HG03460 (cell line): ENCODE results near the gene MAPK7.

Experiments used
- ATAC-seq: cut with Tn5 transposase; IDR thresholded peaks from one replicate; pipeline ENCODE4 v1.9.1; 2021; ENCODE audit not compliant: unreplicated experiment

The MAPK7 gene

DNA sequence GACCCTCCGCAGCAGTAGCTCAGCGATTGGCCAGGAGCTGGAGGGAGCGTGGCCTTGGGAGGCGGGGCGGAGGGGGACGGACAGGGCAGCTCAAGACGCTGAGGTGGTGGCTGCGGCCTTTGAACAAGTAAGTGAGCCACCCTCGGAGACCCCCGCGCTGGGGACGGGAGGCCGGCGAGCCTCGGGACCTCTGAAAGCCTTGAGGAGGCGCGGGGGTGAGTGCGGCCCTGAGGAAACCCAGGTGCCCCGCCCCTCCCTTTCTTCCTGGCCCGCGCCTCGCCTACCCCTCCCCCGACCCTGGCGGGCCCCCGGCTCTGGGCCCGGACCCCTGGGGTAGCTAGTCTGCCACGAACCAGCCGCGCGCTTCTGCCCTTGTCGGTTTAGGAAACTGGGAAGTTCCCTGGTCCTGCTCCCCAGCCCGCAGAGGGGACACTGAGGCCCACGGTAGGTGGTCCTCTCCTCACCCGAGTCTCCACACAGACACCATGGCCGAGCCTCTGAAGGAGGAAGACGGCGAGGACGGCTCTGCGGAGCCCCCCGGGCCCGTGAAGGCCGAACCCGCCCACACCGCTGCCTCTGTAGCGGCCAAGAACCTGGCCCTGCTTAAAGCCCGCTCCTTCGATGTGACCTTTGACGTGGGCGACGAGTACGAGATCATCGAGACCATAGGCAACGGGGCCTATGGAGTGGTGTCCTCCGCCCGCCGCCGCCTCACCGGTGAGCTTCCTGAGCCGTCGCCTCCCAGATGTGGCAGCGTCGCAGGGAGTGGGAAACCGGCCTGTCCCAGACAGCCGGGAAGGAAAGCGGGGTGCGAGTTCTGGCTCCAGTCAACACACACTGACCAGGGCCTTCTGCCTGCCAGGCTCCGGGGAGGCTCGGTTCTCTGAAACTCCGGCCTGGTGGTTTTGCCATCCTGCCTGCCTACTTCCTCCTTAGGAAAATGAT, at the start of gene MAPK7:
Gene MAPK7, plus strand, starts transcription at position 83 of the 945 bp plus-strand sequence. Its CDS starts 403 bp downstream, at position 486.
- peak; percentile 5 for ATAC-seq

DNA sequence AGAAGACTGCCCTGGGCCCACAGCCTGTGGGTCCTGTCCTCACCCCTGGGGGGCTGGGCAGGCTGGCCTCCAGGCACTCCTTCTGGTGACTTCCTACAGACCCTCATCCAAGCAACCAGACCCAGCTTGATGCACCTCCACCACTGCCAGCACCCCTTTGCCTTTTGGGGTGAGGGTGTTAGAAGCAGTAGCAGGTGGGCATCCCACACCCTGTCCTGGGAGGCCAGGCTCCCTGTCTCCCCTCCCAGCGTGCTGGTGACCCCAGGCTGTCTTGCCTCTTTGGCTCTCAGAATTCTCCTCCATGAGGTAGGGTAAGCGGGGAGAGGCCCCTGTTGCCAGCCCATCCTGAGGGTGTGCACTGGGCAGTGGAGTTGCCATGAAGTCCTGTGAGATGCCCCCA, 49.2 kb upstream of the MAPK7 start:
- ATAC-seq, result no peak

DNA sequence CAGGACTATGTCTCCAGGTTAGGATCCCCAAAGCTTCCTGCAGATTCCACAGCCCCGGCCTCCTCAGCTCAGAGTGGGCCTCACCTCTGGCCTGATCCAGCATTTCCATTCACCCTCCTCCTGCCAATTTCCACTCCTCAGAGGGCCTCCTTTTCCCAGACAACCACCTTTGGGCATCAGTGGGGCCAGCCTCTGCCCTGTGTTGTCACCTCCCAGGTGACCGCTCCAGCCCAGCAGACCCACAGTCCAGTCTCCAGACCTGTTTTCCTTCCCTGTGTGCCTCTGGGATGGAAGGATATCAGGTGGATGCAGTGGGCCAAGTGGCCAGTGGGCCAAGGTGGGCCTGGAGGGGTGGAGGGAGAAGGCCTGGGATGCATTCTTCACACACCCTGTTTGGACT, 48.5 kb upstream of the MAPK7 start:
- ATAC-seq, result no peak

DNA sequence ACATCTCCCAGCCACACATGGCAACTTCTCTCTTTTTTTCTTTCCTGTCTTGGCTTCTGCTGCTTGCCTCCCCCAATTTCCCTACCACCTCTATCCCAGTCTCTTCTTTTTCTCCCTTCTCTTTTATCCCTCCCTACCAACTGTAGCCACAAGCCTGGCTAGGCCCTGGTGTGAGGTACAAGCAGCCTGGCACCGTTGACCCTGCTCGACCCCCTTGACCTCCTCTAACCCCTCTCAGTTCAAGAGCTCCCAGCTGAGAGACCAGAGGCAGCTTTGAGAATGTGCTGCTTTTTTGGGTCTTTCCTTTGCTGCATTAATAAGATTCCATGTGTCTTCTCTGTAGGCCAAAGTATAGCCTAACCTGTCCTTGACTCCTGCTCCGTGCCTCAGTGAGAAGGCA, 48.0 kb upstream of the MAPK7 start:
- no peak for ATAC-seq

DNA sequence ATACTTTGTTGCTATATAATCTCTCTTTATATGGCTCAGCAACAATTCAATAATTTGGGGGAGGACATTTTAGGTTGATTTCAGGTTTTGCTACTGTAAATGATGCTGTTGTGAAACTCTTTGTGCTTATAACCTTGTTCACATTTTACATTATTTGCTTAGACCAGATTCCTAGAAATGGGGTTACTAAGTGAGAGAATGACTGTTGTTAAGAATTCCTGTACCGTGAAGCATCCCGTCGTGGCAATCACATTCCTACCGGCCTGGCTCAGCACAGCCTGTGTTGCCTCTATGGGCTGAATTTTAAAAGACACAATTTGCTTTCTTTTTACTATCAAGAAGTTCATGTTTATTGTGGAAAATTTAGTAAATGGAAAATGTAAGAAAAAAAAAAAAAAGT, 47.2 kb upstream of the MAPK7 start:
- no peak for ATAC-seq

DNA sequence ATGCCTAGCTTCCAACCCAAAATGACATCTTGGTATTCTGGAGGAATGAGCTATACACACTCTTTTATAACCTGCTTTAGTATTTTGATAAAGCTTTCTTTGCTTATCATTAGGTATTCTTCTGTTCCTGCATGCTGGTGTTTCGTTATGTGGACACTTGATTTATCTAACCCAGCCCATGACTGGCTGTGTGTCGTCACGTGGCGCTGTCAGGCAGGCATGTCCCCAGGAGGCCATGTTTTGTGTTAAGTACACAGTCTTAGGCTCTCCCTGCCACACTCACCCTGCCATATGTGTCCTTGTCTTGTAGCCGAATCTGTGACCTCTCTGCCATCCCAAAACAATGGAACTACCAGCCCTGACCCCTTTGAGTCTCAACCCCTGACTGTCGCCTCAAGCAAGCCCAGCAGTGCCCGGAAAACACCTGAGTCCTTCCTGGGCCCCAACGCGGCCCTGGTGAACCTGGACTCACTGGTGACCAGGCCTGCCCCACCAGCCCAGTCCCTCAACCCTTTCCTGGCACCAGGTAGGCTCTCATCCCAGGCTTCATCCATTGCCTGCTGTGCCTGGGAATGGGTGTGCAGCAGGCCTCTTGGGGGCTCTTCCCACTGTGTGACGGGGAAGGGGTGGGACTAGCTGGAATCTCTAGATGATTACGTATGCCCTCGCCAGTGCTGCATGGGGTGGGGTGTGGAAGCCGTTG, 46.6 kb upstream of the MAPK7 start:
- ATAC-seq, result no peak

DNA sequence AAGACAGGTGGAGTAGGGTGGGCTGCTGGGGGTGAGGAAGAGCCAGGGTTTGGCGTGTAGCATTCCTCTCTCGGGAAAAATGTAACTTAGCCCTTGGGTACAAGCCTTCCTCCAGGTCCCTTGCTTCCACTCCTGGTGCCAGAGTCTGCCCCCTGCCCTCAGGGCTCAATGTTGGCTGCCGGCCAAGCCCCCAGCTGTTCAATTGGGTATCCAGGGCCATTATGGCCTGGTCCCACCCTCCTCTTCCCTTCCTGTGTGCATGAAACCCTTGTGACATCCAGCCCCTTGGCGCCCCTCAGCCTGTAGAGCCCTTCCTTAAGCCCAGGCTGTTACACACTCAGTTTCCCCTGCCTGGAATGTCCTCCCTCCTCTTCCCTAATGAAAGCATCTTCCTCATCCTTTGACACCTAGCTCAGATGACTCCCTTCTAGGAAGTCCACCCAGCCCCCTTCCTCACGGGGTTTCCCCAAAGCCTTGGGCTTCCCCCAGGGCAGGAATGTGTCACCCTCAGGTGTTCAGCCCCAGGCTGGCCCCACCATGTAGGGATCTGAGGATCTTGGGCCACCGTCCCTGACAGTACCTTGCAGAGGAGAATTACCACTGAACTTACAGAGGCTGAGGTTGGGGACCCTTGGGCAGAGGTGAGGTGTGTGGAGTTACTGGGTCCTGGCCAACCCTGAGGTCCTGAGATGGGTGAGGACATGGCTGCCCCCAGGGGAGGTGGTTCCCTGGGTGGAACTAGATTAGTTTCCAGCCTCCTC, 45.7 kb upstream of the MAPK7 start:
- no peak for ATAC-seq

DNA sequence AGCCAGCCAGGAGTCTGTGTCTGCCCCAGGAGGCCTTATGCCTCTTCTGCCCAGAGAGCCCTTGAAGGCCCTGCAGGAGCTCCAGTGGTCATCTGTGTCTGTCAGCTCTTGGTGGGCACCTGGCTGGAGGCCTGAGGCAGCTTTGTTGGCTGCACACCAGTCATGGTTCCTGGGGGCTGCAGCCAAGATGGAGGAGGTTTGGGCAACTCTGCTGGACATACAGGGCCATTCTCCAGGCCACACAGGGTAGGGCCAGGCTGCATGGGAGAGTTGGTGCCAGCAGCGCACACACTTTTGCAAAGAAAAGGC, 45.2 kb upstream of the MAPK7 start:
- no peak for ATAC-seq

DNA sequence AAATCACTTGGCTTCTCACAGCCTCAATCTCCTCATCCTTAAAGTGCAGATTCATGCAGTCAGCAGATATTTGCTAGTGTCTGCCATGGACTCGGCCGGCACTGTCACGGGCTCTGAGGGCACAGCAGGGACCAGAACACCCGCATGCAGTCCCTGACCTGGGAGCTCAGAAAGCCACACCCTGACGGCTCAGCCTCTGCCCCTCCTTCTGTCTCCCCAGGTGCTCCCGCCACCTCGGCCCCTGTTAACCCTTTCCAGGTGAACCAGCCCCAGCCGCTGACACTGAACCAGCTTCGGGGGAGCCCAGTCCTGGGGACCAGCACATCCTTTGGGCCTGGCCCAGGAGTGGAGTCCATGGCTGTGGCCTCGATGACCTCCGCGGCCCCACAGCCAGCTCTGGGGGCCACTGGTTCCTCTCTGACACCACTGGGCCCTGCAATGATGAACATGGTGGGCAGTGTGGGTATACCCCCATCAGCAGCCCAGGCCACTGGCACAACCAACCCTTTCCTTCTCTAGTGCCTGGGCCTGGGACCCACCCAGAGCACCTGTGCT, 44.5 kb upstream of the MAPK7 start:
- no peak for ATAC-seq

DNA sequence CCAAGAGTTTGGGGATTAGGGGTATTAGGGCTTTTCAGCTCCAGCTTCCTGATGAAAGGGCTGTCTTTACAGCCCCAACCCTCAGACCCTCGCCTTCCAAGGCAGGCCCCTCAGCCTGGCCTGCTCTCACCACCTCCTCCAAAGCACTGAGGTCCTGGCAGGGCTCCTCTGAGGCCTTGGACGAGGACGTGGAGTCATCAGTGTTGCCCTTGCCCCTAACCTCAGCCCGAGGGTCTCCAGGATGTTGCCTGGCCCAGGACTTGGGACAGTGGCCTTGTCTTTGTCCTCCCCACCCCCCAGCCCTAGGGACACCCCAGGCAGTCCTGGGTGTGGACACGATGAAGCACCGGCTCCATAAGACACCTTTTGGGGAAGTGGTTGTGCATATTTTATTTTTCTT, 44.0 kb upstream of the MAPK7 start:
- no peak for ATAC-seq

DNA sequence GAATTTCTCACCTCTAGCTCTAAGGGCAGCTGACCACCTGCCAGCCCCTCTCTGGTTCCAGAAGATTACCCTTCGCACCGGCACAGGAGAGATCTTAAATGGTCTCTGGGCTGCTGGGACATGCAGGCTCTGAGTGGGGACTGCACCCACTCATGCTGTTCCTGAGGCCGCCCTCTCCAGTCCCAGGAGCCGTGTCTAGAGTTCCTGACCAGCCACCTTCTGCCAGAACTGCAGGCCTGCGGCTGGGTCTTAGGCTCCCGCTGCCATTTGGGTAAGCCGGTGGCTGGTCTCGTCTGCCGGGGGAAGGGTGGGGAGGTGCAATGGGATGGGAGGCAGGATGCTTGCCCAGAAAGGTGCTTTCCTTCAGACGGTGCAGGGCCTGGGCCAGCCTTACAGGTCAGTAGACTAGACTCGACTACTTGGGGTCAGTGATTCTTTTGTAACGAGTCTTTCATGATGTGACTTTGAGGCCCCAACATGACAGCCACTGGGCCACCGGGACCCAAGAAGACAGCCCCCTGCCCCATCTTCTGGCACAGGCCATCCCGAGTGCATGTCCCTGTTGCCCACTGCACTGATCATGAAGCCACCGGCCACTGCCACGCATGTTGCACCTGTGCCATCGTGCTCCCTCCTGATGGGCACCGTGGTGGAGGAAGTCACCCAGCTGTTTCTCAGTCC, 42.2 kb upstream of the MAPK7 start:
- no peak for ATAC-seq

DNA sequence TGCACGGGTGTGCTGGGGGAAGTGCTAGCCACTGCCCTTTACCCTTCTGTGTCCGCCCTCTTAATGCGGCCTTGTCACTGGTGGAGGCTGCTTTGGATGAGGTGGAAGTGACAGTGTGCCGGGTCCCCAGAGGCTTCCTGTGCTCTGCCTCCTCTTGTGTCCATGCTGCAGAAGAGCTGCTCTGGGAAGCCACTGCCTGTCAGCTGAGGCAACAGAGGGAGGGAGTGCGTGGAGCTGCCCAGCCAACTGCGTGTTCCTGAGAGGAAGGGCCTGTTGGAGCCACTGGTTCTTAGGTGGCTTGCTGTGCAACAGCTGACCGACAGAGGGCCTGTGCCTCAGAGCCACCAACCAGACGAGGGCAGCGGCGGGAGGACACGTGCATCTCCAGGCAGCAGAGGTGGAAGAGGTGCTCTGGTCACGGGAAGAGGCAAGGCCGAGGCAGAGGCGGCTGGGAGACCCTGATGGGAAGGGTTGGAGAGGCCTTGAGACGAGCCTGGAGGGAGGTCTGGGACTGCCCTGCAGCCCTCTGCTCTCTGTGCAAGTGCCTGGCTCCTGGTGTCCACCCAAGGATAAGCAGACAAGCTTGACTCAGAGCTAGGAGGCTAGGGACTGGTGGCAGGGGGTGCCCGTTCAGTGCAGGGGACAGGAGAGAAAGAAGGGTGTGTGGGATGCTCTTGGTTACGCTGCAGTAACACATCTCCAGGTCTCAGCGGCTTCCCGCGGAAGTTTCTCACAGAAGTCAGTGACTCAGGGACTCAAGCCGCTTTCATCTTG, 41.2 kb upstream of the MAPK7 start:
- no peak for ATAC-seq

DNA sequence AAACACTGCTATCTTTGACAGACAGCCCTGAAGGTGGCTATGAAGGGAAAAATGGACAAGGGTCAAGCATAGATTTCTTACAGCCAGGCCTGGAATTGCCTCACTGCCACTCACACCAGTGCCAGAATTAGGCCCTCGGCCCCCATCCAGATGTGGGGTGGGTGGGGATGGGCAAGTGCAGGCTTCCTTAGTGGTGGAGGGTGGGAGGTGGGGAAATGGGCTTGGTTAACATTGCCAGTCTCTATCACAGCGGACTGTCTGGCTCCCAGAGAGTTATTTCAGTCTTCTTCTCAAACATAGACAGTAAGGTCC, 40.6 kb upstream of the MAPK7 start:
- ATAC-seq, result no peak

DNA sequence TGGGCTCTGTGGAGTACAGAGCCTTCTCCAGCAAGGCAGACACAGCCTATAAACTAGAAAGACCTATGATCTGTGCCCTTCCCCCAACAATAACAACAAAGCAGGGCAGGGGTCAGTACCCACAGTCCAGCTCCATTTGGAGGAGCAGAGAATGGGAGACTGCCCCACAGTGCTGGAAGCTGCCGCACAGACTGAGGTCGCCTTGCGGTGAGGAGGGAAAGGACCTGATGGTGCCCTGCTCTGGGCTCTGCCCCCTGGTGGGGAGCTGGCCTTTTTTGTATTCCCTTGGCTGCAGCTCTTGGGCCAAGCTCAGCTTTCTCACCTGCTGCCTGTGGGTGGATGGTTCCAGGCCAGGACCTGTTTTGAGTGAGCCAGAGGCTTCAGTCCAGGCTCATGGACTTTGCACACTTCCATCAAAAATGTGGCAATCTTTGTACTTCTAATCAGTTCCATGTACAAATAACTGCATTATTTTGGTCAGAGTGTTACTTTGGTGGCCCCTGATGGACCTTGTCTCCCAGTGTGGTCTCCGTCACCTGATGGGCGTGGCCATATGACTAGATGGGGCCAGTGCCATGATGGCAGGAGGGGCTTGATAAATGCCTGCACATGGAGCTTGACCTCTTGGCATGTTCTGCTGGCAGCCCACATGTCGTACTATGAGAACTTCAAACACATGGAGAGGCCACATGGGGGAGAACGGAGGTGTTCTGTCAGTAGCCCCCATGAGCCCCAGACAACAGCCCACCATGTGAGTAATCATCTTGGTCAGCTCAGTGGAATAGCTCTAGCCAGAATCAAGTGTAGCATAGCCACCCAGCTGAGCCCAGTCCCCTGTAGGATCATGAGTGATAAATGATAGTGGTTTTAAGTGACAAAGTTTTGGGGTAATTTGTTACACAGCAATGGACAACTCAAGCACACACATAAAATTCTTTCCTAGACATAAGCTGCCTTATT, 40.0 kb upstream of the MAPK7 start:
- ATAC-seq, result peak; percentile 74

DNA sequence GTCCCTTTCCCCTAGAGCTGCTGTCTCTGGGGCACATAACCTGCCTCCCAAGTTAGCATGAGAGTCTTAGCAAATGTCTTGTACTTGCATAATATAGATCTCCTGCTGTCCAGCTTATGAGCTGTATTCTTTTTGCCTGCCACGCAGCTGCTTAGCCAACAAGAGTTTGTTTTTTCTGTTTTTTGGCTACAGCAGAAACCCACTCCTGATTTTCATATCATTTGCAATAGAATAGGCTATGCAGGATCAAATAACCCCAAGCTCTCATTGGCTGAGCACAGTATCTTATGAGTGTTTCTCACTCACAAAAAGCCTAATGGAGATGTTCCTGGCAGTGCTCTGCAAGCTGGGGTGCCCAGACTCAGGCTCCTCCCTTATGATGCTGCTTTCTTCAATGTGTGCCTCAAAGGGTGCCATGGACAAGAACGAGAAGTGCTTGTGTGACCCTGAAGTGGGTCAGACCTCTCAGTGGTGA, 38.9 kb upstream of the MAPK7 start:
- ATAC-seq, result no peak

DNA sequence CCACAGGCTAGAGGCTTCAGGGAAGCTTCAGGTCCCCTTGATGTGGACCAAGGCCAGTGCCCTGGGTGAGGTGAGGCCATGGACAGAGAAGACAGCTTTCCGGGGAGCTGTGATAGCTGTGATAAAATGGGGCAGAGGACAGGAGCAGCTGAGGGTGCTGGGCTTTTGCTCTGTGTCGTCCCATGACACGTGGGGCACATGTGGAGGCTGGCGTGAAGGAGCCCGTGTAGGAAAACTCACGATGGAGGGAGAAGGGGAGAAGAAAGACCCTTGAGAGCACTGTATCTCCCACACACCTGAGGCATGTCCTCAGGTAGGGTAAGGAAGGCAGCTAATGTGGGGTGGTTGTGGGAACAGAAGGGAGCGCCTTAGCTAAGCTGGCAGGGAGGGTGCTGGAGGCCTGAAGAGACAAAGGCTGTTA, 37.1 kb upstream of the MAPK7 start:
- ATAC-seq, result no peak

DNA sequence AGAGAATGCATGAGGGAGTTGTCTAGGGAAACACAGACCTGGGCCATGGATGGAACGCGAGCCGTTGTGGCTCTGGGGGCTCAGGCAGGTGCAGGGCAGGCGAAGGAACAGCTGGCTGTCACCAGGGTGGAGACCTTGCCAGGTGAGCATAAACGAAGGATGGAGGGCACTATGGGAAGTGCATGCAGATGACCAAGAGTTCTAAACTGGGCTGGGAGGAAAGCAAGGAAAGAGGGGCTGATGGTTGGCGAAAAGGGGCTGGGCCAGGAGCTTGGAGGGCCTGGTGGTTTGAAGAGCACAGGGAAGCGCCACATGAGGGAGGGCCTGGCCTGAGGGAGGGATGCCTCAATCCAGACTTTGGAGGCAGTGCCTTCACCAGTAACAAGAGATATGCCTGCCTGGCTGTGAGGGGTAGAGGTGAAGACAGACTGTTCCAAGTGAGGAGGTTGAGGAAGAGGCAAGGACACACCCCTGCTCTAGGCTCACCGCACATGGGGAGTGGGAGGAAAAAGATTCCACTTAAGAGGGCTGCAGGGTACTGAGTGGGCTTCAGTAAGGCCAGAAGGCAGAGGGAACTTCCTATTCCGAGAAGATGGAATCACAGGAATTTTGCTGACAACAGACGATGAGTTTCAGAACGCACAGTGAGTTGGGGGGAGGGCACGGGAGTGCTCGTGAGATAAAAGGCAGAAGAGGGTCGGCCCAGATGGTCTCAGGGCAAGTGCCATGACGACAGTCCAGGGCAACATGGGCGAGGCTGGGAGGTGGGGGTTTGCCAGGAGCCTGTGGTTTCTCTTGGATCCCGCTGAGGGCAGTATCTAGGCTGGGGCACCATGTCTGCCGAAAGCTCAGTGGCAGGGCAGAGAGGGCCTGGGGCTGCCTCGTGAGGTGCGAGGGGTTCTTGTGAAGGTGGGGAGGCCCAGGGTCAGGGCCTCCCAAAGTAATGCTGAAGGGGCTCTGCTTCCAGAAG, 36.4 kb upstream of the MAPK7 start:
- ATAC-seq, result no peak
